ENCODE measurements around the gene SFXN4. TPM values are rescaled to one million over a fixed set of nuclear protein-coding genes. Genes with fewer than 3 reads are reported as not detected.
"Not testable (repeated sequence)": the region's sequence is repeated elsewhere in the genome, so short reads cannot be mapped to it uniquely, and the experiment has no call there.

Gene SFXN4
- total RNA-seq, 2 donors from 2014 or later, result 9.5 to 16.1 TPM

- Histone ChIP-seq H3K27me3 (replicated peaks; ENCODE audit: insufficient read depth) (no peaks in the 10 kb centered on the region), H3K36me3 (peaks cover 13% of the 10 kb centered on the region), H3K4me3 (no peak overlapping the region), H3K27ac (no peak overlapping the region), H3K4me1 (ENCODE audit: control insufficient read depth in 1 of 2, low read depth in 2 of 2) (peaks cover 7 to 20% of the 10 kb centered on the region in 2 donors), H3K9me3 (no peaks in the 10 kb centered on the region)
- no peak for TF ChIP-seq CTCF (IDR thresholded peaks at IDR 0.05)
- ATAC-seq (ENCODE audit: insufficient number of reproducible peaks, low FRiP score, low read depth), result no peak
- no peak for DNase-seq (ENCODE audit: low spot score)
Measured at GRCh38 chr10:119162452-119163092, 2.9 kb downstream of the SFXN4 start.

DNA sequence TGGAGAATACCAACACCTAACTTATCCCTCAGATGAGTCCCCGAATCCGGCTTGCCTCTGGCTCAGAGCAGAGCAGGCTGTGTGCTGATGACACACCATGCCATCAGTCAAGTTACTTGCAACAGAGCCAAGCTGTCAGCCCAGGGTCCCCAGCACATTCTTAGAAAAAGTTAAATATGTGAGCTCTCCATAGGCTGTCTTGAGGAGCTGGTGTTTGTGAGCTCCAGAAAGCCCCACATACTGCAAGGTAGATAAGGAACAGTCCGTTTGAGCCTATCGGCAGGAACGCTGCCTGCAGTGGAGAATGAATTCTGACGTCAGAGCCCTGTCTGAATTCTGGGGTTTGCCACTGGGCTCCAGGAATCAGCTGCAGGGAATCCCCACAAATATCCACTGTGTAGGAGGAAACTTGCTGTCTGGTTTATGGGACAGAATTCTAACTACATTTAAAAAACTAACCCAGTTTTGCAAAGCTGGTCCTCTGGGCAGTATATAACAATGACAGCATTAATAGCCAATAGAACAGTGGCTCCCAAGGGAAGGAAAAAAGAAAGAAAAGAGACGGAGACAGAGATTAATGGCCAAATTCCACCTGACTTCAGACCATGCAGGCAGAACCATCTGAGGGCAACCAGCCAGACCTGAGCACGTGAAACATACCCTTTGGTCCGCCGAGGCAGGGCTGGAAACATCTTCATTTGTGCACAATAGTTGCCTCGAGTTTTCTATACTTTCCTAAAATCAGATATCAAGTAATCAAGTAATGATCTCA is 3.6 kb downstream of the SFXN4 start:
- no peaks in the 10 kb centered on the region for H3K27me3 ChIP-seq (replicated peaks; ENCODE audit: insufficient read depth)
- H3K27ac ChIP-seq, result no peak overlapping the region
- peaks cover 13% of the 10 kb centered on the region for H3K36me3 ChIP-seq
- no peak overlapping the region for H3K4me3 ChIP-seq
- no peaks in the 10 kb centered on the region for H3K9me3 ChIP-seq
- DNase-seq (ENCODE audit: low spot score) (no peak), ATAC-seq (ENCODE audit: insufficient number of reproducible peaks, low FRiP score, low read depth) (no peak)
- H3K4me1 ChIP-seq (ENCODE audit: control insufficient read depth in 1 of 2, low read depth in 2 of 2), result peaks cover 7 to 19% of the 10 kb centered on the region in 2 donors
- no peak for TF ChIP-seq CTCF (IDR thresholded peaks at IDR 0.05)

GRCh38 chr10:119159332-119159731 is 6.2 kb downstream of the SFXN4 start:
- H3K4me1 ChIP-seq (ENCODE audit: control insufficient read depth in 1 of 2, low read depth in 2 of 2), result peaks cover 0 to under 1% of the 10 kb centered on the region in 2 donors
- DNase-seq (ENCODE audit: low spot score), result no peak
- H3K9me3 ChIP-seq, result no peaks in the 10 kb centered on the region
- no peak overlapping the region for H3K4me3 ChIP-seq
- no peak for TF ChIP-seq CTCF (IDR thresholded peaks at IDR 0.05)
- no peak for ATAC-seq (ENCODE audit: insufficient number of reproducible peaks, low FRiP score, low read depth)
- H3K27me3 ChIP-seq (replicated peaks; ENCODE audit: insufficient read depth), result no peaks in the 10 kb centered on the region
- H3K36me3 ChIP-seq, result peaks cover 36% of the 10 kb centered on the region
- H3K27ac ChIP-seq, result no peak overlapping the region

DNA sequence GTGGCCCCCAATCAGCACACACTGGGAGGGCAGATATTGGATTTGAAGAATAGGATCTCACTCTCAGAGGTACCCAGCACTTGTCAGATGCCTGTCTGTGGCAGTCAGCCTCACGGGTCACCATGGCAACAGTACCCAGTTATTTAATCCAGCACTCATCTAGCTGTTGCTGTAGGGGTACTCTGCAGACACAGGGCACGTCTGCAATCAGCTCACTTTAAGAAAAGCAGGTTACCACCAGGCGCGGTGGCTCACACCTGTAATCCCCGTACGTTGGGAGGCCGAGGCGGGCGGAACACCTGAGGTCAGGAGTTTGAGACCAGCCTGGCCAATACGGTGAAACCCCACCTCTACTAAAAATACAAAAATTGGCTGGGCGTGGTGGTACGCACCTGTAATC is 11.9 kb downstream of the SFXN4 start:
- ATAC-seq (ENCODE audit: insufficient number of reproducible peaks, low FRiP score, low read depth) (no peak), DNase-seq (ENCODE audit: low spot score) (no peak)
- Histone ChIP-seq H3K4me3 (no peak overlapping the region), H3K9me3 (no peaks in the 10 kb centered on the region), H3K4me1 (ENCODE audit: control insufficient read depth in 1 of 2, low read depth in 2 of 2) (no peaks in the 10 kb centered on the region), H3K36me3 (peaks cover 44% of the 10 kb centered on the region), H3K27me3 (replicated peaks; ENCODE audit: insufficient read depth) (no peaks in the 10 kb centered on the region), H3K27ac (no peak overlapping the region)
- no peak for TF ChIP-seq CTCF (IDR thresholded peaks at IDR 0.05)

DNA sequence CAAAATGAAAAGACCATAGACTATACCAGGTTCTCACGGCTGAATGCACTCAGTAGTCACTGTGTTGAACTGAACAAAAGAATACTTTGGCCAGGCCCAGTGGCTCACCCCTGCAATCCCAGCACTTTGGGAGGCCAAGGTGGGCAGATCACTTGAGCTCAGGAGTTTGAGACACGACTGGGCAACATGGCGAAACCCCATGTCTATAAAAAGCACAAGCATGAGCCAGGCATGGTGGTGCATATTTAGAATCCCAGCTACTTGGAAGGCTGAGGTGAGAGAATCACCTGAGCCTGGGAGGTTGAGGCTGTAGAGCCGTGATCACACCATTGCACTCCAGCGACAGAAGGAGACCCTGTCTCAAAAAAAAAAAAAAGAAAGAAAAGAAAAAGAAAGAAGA is 12.5 kb downstream of the SFXN4 start:
- DNase-seq (ENCODE audit: low spot score), result no peak

GRCh38 chr10:119151601-119152000 is 13.9 kb downstream of the SFXN4 start:
- H3K4me3 ChIP-seq; DNase-seq (ENCODE audit: low spot score); H3K9me3 ChIP-seq; H3K27ac ChIP-seq; H3K27me3 ChIP-seq (replicated peaks; ENCODE audit: insufficient read depth); H3K4me1 ChIP-seq (ENCODE audit: control insufficient read depth in 1 of 2, low read depth in 2 of 2); ATAC-seq (ENCODE audit: insufficient number of reproducible peaks, low FRiP score, low read depth): not testable (repeated sequence)
- peaks cover 42% of the 10 kb centered on the region for H3K36me3 ChIP-seq

More for the DNA sequence above, 12.5 kb downstream of the SFXN4 start:
- Histone ChIP-seq H3K4me1 (ENCODE audit: control insufficient read depth in 1 of 2, low read depth in 2 of 2) (no peaks in the 10 kb centered on the region), H3K27me3 (replicated peaks; ENCODE audit: insufficient read depth) (no peaks in the 10 kb centered on the region), H3K36me3 (peaks cover 44% of the 10 kb centered on the region), H3K9me3 (no peaks in the 10 kb centered on the region), H3K4me3 (no peak overlapping the region), H3K27ac (no peak overlapping the region)
- no peak for ATAC-seq (ENCODE audit: insufficient number of reproducible peaks, low FRiP score, low read depth)
- TF ChIP-seq CTCF (IDR thresholded peaks at IDR 0.05), result no peak
